ENCODE data around the gene PTGFRN.
"Not testable (repeated sequence)": the region's sequence is repeated elsewhere in the genome, so short reads cannot be mapped to it uniquely, and the experiment has no call there.

PTGFRN gene

DNA sequence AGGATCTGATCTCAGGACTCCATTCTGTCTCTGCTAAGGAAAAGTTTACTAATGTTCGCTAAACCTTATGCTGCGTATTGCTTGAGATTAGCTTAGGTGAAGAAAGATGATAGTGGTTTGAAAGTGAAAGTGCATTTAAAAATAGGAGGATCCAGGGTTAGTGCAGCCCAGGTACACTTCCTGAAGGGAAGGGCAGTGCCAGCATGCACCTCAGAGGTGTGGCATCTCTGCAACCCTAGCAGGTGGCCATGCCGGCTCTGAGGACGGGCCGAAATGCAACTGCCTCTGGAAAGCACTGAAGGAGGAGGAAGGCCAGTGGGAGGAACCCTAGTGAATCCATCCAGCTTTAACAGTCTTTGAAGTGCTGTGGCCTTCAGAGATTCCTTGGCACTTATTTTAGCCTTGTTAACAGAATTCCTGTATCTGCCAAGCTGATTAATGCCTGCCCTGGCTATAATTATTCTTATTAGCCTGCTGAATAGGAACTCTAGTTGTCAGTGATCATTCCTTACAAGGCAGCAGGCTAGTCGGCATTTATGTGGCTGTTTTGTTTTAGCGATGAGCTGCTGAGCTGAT is 5.5 kb downstream of the PTGFRN start:
- in situ Hi-C loops (cut with MboI; ENCODE audit: low sequenced_read_pairs): no loop called here

DNA sequence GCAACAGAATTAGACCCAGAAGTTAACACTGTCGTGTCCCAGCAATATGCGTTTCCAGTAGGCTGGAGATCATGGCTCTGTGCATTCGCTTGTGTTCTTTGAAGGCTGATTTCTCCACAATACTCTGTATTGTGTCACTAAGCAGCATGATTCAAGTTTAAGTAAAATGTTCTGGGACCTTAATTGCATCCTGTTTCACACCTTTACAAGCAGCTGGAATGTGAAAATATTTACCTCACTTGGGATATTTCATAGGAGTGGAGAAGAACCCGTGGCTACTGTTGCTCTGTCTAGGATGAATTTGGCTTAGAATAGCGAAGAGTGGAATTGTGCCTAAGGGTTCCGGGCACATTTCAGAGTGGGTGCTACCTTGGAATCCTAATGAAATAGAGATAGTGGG is 6.3 kb downstream of the PTGFRN start:
- in situ Hi-C loops (cut with MboI; ENCODE audit: low sequenced_read_pairs): no loop called here

DNA sequence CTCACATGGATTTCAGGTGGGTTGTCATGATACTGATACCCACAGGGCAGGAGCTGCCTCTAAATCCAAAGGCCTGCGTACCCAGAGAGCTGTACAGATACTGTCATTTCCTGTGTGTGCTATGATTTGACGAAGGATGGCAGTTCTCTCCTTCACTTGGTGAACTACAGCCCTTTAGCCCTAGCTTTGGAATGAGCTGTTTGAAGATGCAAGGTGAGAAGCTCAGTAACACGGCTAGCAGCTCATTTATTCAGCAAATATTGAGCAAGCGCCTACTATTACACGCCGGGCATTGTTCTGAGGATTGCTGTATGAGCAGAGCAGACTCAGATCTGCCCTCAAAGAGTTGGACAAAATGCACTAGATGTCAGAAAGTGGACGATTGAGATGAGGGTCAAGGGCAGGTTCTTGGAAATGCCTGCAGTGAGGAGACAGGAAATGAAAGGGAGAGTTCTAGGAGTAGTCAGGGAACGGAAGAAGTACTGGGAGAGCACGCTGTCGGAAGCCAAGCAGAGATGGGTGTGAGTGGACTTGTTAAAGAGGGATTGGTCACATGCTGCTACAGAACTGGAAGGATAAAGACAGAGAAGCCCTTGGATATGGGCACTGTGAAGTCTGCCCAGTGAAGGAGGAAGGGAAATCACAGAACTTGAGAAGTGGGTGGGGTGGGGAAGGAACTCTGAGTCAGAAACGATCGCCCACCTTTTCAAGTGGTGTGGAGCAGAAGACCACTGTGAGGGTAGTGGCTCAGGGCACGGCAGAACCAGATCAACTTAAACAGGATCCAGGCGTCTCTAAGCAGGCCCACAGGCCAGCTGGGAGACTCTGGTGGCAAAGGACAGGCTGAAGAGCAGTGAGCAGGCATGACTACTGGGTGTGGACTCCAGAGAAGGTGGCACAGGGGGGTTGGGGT is 7.1 kb downstream of the PTGFRN start:
- in situ Hi-C loops (cut with MboI; ENCODE audit: low sequenced_read_pairs): no loop called here

DNA sequence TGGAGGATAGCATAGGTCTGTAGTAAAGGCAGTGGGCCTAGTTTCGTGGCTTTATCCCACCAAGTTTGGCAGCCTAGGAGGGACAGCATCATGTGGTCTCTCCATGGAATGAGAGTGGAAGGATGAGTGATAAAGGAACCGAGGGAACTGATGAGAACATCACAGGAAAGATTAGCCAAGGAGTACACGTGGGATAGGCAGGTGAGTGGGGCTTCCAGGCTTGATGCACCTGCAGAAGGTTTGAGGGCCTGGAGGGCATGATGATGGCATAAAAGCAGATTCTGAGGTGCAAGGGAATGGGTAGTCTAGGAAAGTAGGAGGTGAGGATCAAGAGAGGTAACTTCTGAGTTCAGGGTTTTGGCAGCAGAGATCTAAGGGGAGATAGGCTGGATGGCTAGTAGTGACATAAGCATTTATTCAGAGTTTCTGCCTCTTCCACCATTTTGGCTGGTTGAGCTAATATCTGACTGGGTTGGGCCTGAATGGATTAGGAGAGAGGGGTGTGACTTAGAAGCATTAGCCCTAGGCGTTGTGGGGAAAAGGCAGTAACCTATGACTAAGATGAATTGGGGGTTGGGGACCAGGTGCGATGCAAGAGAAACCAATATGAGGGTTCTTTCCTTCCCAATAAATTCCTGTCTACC is 9.1 kb downstream of the PTGFRN start:
- in situ Hi-C loops (cut with MboI; ENCODE audit: low sequenced_read_pairs): no loop called here

DNA sequence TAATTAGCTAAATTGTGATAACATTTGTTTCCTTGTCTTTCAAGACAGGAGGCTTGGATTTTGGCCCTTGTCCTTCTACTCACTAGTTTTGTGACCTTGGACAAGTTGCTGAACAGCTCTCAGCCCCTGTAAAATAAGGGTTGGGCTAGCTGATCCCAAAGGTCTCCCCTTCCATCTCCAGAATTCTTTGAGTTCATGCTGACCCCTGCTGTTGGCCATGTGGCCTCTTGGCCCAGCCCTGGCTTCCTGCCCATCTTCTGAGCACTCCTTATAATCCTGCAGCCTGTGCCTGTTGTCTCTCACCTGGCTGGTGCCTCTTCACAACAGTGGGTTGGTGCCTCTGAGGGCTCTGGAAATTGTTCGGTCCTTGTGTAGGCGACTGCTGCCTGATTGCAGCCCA is 10.1 kb downstream of the PTGFRN start:
- in situ Hi-C loops (cut with MboI; ENCODE audit: low sequenced_read_pairs): no loop called here

DNA sequence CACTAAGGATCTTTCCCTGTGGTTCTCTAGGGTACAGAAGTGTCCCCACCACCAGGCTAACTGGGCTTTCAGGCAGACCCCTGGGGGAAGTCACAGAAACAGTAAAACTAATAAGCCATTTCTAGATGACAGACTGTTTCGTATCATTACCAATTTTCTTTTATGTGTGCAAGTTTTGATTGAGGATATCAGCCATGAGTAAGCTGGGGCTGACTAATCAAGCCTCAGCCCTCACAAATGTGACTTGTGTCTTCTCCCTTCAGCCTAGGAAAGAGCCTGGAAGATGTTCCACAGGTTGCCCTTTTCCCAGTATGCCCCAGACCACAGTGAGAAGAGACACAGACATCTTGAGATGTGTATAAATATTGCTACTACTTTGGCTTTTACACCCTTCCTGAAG is 10.5 kb downstream of the PTGFRN start:
- in situ Hi-C loops (cut with MboI; ENCODE audit: low sequenced_read_pairs): no loop called here

DNA sequence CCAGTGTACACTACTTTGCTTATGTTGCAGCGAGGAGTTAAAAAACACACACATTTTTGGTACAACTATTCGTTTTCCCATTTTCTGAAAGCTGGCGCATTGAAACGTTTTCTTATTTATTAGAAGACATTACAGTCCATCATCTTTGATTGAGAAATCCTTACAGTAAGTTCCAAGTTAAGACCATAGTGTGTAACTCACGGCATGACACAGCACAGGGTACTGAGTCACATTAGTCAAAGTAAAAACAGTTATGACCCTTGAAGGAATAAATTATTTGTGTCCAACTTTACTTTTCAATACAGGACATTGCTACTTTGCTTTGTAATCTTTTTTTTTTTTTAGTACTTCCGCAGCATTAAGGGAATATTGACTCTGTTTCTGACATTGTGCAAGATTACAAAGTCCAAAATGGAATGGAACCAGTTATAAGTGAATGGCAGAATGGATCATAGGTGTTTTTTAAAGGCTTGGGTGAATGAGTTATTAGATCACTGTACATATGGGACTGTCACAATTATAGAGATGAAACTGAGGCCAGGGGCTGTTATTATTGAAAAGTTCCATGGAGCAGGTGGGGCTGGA is 11.7 kb downstream of the PTGFRN start:
- in situ Hi-C loops (cut with MboI; ENCODE audit: low sequenced_read_pairs): no loop called here

DNA sequence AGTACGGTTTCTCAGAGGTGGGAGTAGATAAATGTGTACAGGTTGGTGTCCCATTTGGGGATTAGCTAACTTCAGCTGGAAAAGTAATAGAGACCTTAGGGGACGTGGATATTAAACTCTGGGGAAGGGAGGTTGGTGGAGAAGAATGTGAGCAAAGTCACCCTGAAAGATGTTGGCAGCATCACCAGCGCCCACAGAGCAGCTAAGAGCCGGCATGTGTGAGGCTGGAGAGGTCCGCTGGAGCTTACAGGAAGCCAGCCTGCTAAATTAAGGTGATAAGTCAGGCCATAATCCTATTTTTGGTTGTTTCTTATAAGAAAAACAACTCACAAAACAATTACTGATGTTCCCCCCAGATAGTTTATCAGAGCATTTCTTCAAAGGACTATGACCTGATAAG is 12.2 kb downstream of the PTGFRN start:
- in situ Hi-C loops (cut with MboI; ENCODE audit: low sequenced_read_pairs): no loop called here

DNA sequence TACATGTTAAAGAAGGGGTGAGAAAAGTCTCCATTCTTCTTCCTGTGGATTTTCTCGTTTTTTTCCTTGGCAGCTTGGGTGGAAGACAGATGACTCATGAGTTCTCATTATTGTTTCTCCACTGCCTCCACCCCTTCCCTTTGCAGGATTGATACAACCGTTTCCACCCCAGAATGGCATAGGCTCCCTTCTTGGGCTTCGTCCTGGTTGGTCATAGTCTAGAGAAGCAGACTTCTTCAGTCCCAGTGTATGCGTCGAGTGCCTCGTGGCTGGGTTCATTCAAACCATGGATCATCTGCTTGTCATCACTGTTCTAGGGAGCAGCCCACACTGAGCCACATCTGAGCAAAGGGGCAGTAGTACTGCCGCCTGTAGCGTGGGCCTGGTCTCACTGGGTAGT is 13.7 kb downstream of the PTGFRN start:
- in situ Hi-C loops (cut with MboI; ENCODE audit: low sequenced_read_pairs): no loop called here

DNA sequence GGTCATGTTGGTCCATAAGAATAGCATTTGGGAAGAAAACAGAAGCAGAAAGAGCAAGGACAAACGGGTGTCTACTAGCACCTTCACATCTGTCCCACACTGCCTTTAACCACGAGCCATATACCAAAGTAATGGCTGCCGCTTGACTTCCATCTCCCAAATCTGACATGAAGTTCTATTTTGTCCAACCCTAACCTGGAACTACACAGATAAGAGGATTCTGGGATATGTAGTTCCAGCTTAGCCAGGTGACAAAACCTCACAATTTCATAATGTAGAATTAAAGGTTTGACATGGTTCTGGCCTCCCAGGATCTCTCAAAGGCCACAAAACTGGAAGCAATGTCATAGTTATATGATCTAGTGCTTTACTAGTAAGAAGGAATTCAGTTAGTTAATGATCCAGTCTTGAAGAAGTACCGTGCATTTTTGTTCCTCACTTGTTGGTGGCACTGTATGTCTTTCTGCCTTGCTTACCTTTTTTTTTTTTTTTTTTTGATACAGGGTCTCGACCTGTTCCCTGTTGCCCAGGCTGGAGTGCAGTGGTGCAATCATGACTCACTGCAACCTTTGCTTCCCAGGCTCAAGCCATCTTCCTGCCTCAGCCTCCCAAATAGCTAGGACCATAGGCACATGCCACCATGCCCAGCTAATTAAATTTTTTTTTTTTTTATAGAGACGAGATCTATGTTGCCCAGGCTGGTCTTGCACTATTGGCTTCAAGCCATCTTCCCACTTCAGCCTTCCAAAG is 17.5 kb downstream of the PTGFRN start:
- in situ Hi-C loops (cut with MboI; ENCODE audit: low sequenced_read_pairs): no loop called here

DNA sequence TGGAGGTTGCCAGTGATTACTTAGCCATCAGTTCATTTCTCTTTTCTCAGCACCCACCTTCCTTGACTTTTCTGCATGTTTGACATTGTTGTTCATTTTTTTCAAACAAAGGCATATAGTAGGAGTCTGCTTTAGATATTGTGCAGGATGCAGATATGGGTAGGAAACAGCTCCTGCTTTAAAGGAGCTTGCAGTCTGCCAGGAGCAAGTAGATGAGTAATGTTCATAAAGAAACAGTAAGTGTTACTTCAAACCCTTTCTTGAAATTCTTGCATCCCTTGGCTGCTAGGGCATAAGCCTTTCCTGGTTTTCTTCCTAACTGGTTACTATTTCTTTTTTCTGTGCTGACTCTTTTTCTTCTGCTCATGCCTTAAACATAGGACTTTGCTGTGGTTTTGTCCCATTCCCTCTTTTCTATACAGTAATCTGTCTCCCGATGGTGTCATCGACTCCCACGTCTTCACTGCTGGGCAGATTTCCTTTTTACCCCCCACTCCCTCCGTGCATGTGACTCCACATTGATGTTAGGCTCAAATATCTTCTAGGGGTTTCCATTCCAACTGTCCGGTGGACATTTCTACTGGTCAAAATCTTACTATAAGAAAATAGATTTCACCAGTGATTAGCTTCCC is 20.4 kb downstream of the PTGFRN start:
- in situ Hi-C loops (cut with MboI; ENCODE audit: low sequenced_read_pairs): no loop called here

DNA sequence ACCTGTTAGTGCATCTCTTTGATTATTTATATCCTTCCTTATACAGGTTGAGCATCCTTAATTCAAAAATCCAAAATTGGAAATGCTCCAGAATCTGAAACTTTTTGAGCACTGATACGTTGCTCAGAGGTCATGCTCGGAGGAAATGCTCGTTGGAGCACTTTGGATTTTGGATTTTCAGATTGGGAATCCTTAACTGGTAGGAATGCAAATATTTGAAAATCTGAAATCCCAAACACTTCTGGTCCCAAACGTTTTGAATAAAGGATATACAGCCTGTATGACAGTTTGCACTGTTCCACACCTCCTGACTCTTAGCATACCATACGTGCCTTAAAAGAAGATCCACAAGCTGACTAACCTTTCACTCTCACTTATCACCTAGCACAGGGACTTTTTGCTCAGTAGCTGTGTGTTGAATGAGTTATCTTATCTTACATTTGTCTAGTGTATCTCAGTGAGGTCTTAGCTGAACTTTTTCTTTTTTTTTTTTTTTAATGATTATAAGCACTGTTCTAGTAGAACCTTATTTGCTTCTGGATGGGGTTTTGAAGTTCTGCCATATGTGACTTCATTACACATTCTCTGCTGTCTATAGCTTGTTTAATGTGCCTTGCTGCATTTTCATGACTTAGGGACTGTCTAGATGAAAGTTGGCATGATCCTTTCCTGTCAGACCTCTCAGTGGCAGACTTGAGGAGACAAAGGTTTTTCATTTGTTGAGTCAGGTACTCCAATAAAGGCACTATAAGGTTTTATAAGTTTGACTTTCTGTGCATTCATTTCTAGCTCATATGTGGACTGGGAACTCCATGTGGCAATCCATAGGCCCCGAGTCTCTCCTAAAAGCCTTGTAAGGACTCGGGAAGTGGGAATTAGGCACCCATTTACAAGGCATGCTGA is 21.6 kb downstream of the PTGFRN start:
- in situ Hi-C loops (cut with MboI; ENCODE audit: low sequenced_read_pairs): no loop called here

DNA sequence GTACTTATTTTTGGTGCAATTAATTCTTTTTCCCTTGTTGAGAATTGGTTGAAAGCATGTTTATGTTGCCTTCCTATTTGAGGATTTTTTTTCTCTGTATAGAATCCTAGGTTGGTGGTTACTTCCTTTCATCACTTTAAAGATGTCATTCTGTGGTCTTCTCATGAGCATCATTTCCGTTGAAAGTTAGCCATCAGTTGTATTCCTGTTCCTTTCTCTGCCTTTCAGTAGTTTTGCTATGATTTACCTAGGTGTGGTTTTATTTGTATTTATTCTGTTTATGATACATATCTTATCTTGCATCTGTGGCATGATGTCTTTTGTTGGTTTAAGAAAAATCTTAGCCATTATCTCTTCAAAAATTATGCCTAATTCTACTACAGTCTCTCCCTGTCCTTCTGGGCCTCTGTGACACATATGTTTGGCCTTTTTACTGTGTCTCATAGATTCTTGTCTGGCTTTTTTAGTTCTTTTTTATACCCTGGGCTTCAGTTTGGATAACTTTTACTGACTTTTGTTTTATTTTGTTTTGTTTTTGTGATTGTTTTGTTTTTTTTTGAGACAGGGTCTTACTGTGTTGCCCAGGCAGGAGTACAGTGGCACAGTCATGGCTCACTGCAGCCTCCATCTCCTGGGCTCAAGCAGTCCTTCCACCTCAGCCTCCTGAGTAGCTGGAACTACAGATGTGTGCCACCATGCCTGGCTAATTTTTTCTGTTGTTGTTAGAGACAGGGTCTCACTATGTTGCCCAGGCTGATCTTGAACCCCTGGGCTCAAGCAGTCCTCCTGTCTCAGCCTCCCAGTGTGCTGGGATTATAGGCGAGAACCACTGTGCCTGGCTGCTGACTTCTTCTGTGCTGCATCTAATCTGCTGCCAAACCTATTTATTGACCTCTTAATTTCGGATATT is 24.1 kb downstream of the PTGFRN start:
- in situ Hi-C loops (cut with MboI; ENCODE audit: low sequenced_read_pairs): no loop called here

DNA sequence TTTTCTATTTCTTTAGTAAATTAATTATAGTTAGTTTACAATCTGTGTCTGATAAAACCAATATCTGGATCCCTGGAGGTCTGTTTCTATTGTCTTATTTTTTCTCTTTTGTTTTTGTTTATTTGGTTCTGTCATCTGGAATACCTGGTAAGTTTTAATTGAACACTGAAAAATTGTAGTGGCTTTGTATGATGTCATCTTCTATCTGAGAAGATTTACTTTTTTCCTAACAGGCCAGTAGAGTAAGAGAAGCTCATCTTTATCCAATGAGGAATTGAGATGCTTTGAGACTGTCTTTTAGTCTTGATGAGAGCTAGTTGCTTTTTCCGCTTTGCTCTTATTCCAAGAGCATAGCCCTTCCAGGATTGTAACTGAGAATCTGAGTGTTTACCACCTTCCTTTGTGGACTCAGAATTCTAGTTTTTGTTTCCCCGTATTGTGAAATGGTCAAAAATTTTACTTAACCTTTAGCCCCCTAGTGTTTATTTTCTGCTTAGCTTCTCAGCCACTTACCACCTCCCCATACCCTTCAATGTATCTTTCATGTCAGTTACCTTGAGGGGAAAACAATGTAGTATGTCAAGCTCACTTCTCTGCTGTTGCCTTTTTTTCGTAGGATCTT is 25.0 kb downstream of the PTGFRN start:
- in situ Hi-C loops (cut with MboI; ENCODE audit: low sequenced_read_pairs): no loop called here

DNA sequence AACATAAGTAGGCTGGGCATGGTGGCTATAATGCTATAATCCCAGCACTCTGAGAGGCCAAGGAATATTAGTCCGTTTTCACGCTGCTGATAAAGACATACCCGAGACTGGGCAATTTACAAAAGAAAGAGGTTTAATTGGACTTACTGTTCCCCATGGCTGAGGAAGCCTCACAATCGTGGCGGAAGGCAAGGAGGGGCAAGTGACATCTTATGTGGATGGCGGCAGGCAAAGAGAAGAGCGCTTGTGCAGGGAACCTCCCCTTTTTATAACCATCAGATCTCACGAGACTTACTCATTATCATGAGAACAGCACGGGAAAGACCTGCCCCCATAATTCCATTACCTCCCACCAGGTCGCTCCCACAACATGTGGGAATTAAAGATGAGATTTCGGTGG is 28.5 kb downstream of the PTGFRN start:
- in situ Hi-C loops (cut with MboI; ENCODE audit: low sequenced_read_pairs): no loop called here

DNA sequence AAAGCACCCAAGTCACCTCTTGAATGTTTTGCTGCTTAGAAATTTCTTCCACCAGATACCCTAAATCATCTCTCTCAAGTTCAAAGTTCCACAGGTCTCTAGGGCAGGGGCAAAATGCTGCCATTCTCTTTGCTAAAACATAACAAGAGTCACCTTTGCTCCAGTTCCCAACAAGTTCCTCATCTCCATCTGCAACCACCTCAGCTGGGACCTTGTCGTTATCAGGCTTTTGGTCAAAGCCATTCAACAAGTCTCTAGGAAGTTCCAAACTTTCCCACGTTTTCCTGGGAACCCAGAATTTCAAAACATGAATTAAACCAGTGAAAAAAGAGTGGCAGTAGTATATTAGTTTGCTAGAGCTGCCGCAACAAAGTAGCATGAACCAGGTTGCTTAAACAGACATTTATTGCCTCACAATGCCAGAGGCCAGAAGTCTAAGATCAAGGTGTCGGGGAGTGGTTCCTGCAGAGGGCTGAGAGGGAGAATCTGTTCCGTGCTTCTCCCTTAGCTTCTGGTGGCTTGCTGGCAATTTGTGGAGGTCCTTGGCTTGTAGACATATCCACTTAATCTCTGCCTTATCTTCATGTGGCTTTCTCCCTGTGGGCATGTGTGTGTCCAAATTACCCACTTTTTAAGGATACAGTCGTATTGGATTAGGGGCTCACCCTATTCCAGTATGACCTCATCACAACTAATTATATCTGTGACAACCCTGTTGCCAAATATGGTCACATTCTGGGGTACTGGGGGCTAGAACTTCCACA is 30.2 kb downstream of the PTGFRN start:
- in situ Hi-C loops (cut with MboI; ENCODE audit: low sequenced_read_pairs): not testable (repeated sequence)
